ENCODE data around the gene CLDN19.

CLDN19 gene

GRCh38 chr1:42750041-42750440 lies 10.0 kb upstream of the CLDN19 start:
- Histone ChIP-seq H3K9ac (ENCODE audit: low read length) (no peak overlapping the region), H3K9me3 (ENCODE audit: insufficient read depth, low read length) (no peaks in the 10 kb centered on the region), H4K20me1 (ENCODE audit: insufficient read depth, low read length) (no peaks in the 10 kb centered on the region), H3K4me1 (ENCODE audit: low read length) (no peaks in the 10 kb centered on the region), H3K4me2 (ENCODE audit: low read length) (no peak overlapping the region), H3K79me2 (ENCODE audit: low read length) (no peaks in the 10 kb centered on the region), H2AFZ (ENCODE audit: low read depth, low read length) (no peak overlapping the region), H3K4me3 (ENCODE audit: low read length) (no peak overlapping the region), H3K36me3 (replicated peaks; ENCODE audit: low read depth, low read length) (peaks cover 23% of the 10 kb centered on the region), H3K27me3 (ENCODE audit: low read depth, low read length) (no peaks in the 10 kb centered on the region), H3K27ac (ENCODE audit: low read length) (no peak overlapping the region)
- TF ChIP-seq, protein P1, sequence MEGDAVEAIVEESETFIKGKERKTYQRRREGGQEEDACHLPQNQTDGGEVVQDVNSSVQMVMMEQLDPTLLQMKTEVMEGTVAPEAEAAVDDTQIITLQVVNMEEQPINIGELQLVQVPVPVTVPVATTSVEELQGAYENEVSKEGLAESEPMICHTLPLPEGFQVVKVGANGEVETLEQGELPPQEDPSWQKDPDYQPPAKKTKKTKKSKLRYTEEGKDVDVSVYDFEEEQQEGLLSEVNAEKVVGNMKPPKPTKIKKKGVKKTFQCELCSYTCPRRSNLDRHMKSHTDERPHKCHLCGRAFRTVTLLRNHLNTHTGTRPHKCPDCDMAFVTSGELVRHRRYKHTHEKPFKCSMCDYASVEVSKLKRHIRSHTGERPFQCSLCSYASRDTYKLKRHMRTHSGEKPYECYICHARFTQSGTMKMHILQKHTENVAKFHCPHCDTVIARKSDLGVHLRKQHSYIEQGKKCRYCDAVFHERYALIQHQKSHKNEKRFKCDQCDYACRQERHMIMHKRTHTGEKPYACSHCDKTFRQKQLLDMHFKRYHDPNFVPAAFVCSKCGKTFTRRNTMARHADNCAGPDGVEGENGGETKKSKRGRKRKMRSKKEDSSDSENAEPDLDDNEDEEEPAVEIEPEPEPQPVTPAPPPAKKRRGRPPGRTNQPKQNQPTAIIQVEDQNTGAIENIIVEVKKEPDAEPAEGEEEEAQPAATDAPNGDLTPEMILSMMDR (IDR thresholded peaks at IDR 0.05; ENCODE audit: low read depth, low read length): no peak
- no peak for TF ChIP-seq EZH2phosphoT487 (IDR thresholded peaks at IDR 0.05; ENCODE audit: low read depth)

- no peak overlapping the region for H3K4me2 ChIP-seq (ENCODE audit: low read length)
- H3K4me3 ChIP-seq (ENCODE audit: low read length): no peak overlapping the region
- no peaks in the 10 kb centered on the region for H3K79me2 ChIP-seq (ENCODE audit: low read length)
- H3K9ac ChIP-seq (ENCODE audit: low read length): no peak overlapping the region
- H2AFZ ChIP-seq (ENCODE audit: low read depth, low read length): no peak overlapping the region
- peaks cover 23% of the 10 kb centered on the region for H3K36me3 ChIP-seq (replicated peaks; ENCODE audit: low read depth, low read length)
- no peaks in the 10 kb centered on the region for H3K4me1 ChIP-seq (ENCODE audit: low read length)
- TF ChIP-seq, protein P1 (IDR thresholded peaks at IDR 0.05; ENCODE audit: low read depth, low read length): no peak
- TF ChIP-seq EZH2phosphoT487 (IDR thresholded peaks at IDR 0.05; ENCODE audit: low read depth): no peak
- H3K27me3 ChIP-seq (ENCODE audit: low read depth, low read length): no peaks in the 10 kb centered on the region
- no peaks in the 10 kb centered on the region for H3K9me3 ChIP-seq (ENCODE audit: insufficient read depth, low read length)
- no peak overlapping the region for H3K27ac ChIP-seq (ENCODE audit: low read length)
- H4K20me1 ChIP-seq (ENCODE audit: insufficient read depth, low read length): no peaks in the 10 kb centered on the region
Observed at GRCh38 chr1:42748461-42749410, 8.7 kb upstream of the CLDN19 start.

- no peaks in the 10 kb centered on the region for H3K27me3 ChIP-seq (ENCODE audit: low read depth, low read length)
- H3K79me2 ChIP-seq (ENCODE audit: low read length): no peaks in the 10 kb centered on the region
- no peaks in the 10 kb centered on the region for H4K20me1 ChIP-seq (ENCODE audit: insufficient read depth, low read length)
- no peak overlapping the region for H3K4me3 ChIP-seq (ENCODE audit: low read length)
- no peak overlapping the region for H2AFZ ChIP-seq (ENCODE audit: low read depth, low read length)
- TF ChIP-seq, protein P1 (IDR thresholded peaks at IDR 0.05; ENCODE audit: low read depth, low read length): no peak
- no peak for TF ChIP-seq EZH2phosphoT487 (IDR thresholded peaks at IDR 0.05; ENCODE audit: low read depth)
- H3K9me3 ChIP-seq (ENCODE audit: insufficient read depth, low read length): no peaks in the 10 kb centered on the region
- H3K4me1 ChIP-seq (ENCODE audit: low read length): no peaks in the 10 kb centered on the region
- peaks cover 22% of the 10 kb centered on the region for H3K36me3 ChIP-seq (replicated peaks; ENCODE audit: low read depth, low read length)
- no peak overlapping the region for H3K27ac ChIP-seq (ENCODE audit: low read length)
- no peak overlapping the region for H3K9ac ChIP-seq (ENCODE audit: low read length)
- no peak overlapping the region for H3K4me2 ChIP-seq (ENCODE audit: low read length)
Observed at GRCh38 chr1:42748021-42748420, 8.0 kb upstream of the CLDN19 start.

DNA sequence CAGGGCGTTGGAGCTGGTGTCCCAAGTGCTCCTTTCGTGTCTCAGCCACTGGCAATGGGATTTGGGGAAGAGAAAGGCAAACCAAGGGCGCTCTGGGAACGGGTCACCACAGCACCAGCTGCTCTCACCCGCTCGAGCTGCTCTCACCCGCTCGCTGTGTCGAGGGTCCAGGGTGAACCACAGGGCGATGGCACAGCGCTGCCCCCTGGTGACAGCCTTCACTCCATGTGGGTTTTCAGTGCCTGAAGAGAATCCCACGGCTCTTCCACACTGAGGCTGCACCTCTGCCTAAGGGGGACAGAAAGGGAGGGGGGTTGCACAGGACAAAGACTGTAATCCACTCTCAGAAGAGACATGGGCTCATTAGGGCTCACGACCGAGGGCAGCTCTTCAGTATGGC lies 7.1 kb upstream of the CLDN19 start:
- Histone ChIP-seq H4K20me1 (ENCODE audit: insufficient read depth, low read length) (no peaks in the 10 kb centered on the region), H3K4me3 (ENCODE audit: low read length) (no peak overlapping the region), H3K4me1 (ENCODE audit: low read length) (no peaks in the 10 kb centered on the region), H3K27ac (ENCODE audit: low read length) (no peak overlapping the region), H3K36me3 (replicated peaks; ENCODE audit: low read depth, low read length) (peaks cover 13% of the 10 kb centered on the region), H2AFZ (ENCODE audit: low read depth, low read length) (no peak overlapping the region), H3K27me3 (ENCODE audit: low read depth, low read length) (no peaks in the 10 kb centered on the region), H3K79me2 (ENCODE audit: low read length) (no peaks in the 10 kb centered on the region), H3K9ac (ENCODE audit: low read length) (no peak overlapping the region), H3K9me3 (ENCODE audit: insufficient read depth, low read length) (no peaks in the 10 kb centered on the region), H3K4me2 (ENCODE audit: low read length) (no peak overlapping the region)
- TF ChIP-seq EZH2phosphoT487 (IDR thresholded peaks at IDR 0.05; ENCODE audit: low read depth): no peak
- TF ChIP-seq, protein P1 (IDR thresholded peaks at IDR 0.05; ENCODE audit: low read depth, low read length): peak; percentile 56

Data from OCI-LY3 (cell line).